Measurements from ENCODE around the gene SHMT2.
"Not testable (repeated sequence)": the region's sequence is repeated elsewhere in the genome, so short reads cannot be mapped to it uniquely, and the experiment has no call there.

SHMT2 gene

DNA sequence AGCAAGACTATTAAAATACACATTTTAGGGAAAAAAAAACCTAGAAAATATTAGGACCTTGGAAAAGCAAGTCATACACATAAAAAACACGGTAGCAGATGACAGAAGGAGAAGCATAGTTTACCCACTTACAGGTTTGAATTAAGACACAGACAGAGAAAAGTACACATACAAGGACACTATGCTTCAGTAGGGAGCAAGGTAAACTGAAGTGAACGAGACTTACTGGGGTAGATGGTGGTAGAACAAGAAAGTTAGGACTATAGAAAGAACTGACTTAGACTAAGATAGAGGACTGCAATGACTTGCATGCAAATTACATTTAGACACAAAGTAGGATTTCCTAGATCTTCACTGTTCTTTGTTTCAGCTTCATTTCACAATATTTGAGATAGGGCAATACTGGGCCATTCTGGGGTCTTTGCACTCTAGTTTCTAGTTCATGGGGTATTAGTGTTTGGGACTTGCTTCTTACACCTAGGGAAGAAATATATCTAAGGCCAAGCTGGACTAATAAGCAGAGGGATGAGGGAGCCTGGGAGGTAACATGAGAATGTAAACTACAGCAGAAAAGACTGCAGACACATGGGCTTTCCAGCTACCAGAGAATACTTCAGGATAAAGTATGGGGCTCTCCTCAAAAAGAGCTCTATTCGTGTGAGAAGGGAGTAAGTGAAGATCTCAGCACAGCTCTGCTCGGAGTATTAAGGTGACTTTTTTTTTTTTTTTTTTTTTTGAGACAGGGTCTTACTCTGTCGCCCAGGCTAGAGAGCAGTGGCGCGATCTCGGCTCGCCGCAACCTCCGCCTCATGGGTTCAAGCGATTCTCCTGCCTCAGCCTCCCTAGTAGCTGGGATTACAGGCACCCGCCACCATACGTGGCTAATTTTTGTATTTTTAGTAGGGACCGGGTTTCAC is 49.2 kb downstream of the SHMT2 start:
- in situ Hi-C loops (cut with MboI; ENCODE audit: low sequenced_read_pairs, unreplicated experiment): no loop called here
- TF ChIP-seq, protein P1, sequence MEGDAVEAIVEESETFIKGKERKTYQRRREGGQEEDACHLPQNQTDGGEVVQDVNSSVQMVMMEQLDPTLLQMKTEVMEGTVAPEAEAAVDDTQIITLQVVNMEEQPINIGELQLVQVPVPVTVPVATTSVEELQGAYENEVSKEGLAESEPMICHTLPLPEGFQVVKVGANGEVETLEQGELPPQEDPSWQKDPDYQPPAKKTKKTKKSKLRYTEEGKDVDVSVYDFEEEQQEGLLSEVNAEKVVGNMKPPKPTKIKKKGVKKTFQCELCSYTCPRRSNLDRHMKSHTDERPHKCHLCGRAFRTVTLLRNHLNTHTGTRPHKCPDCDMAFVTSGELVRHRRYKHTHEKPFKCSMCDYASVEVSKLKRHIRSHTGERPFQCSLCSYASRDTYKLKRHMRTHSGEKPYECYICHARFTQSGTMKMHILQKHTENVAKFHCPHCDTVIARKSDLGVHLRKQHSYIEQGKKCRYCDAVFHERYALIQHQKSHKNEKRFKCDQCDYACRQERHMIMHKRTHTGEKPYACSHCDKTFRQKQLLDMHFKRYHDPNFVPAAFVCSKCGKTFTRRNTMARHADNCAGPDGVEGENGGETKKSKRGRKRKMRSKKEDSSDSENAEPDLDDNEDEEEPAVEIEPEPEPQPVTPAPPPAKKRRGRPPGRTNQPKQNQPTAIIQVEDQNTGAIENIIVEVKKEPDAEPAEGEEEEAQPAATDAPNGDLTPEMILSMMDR (IDR thresholded peaks at IDR 0.05; ENCODE audit: borderline replicate concordance, control extremely low read depth, extremely low read depth, insufficient read depth, missing control alignments): no peak
- no peak for DNase-seq (ENCODE audit: low spot score)

- DNase-seq (ENCODE audit: low spot score): peak; percentile 83
- TF ChIP-seq, protein P1 (IDR thresholded peaks at IDR 0.05; ENCODE audit: borderline replicate concordance, control extremely low read depth, extremely low read depth, insufficient read depth, missing control alignments): no peak
- in situ Hi-C loops (cut with MboI; ENCODE audit: low sequenced_read_pairs, unreplicated experiment): loop anchor here (10.0 kb wide), 1 partner anchor 174 kb away; the partner anchor contains the start of genes GLI1 and INHBE
These were observed 50.9 kb downstream of the SHMT2 start for GRCh38 chr12:57280211-57281062.

DNA sequence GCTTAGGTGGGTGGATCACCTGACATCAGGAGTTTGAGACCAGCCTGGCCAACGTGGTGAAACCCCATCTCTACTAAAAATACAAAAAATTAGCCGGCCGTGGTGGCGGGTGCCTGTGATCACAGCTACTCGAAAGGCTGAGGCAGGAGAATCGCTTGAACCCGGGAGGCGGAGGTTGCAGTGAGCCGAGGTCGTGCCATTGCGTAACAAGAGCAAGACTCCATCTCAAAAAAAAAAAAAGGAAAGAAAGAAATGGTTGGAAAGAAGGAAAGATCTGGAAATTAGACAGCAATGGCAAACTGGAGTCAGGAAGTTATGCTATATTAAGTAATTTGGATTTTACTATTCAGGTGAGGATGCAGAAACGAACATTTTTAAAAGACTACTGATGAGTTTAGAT is 52.6 kb downstream of the SHMT2 start:
- DNase-seq (ENCODE audit: low spot score): not testable (repeated sequence)
- in situ Hi-C loops (cut with MboI; ENCODE audit: low sequenced_read_pairs, unreplicated experiment): loop anchor here (10.0 kb wide), 1 partner anchor 173 kb away; the partner anchor contains the start of genes GLI1 and INHBE

All from GM13976 (cell line).